Bladder microvascular endothelial cell (primary cell): ENCODE data around the gene GPR156. TPM values are rescaled to one million over a fixed set of nuclear protein-coding genes. Genes with fewer than 3 reads are reported as not detected.

Experiments used
- total RNA-seq: library from RNA; depleted of rRNA; stranded (reverse); fragments of >200 nt; gene quantifications from 2 replicates; pipeline ENCODE4 v1.2.3, GENCODE V29; 2014

Gene GPR156
- total RNA-seq: 0.06 TPM in 1 of 2 replicates, not detected in the other

GRCh38 chr3:120284747-120285507, at the start of gene GPR156:
GPR156 (minus strand) TSS chr3:120285222; CDS start chr3:120244098, 41,124 bp downstream.

Other genes with a start within 250 kb of the GPR156 start
- gene GSK3B, start 190.8 kb downstream of the GPR156 start, total RNA-seq: 28.5 and 80.7 TPM in 2 replicates
- gene LRRC58, start 64.1 kb upstream of the GPR156 start, total RNA-seq: 8.6 and 11.6 TPM in 2 replicates
- gene FSTL1, start 165.8 kb upstream of the GPR156 start, total RNA-seq: 222 and 671 TPM in 2 replicates